Medulla oblongata (tissue), 1 donor: Measurements from ENCODE around the gene P4HA3.

Experiments
- DNase-seq: peaks from one replicate; pipeline ENCODE4 v3.0.0-alpha.2; 2015; ENCODE audit errors: extremely low spot score

Gene P4HA3

DNA sequence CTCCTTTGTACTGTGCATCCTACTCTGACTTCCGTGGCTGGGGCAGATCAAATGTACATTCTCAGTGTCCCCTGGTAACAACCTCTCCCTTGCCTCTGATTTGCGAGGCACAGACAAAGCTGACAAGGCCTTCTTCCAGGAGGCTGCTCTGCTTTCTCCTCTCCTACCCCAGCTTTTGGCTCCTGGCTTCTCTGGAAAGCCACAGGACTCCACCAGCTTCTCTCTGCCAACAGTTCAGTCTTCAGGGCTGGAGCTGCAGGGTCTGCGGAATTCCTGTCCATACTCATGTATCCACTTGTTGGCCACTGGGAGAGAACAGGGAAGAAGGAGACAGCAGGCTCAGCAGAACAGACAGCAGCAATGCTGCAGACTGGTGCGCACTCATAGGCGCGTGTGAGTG is 44.4 kb downstream of the P4HA3 start:
- DNase-seq = no peak

DNA sequence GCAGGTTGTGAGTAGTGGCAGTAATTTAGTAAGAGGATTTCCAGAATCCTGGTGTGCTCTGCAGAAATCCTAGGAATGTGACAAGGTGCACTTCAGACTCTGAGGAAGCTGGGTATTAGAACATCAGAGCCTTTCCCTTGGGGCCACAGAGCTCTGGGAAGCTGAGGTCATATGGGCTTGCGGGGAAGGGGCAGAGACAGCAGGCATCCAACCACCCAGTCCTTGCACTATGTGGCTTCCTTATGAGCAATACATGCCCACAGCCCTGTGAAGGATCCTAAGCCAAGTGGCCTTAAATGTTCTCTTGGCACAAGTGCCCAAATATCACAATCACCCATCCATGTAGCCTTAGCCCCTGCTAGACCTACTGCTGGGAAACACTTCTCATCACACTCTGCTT is 46.2 kb downstream of the P4HA3 start:
- no peak for DNase-seq

DNA sequence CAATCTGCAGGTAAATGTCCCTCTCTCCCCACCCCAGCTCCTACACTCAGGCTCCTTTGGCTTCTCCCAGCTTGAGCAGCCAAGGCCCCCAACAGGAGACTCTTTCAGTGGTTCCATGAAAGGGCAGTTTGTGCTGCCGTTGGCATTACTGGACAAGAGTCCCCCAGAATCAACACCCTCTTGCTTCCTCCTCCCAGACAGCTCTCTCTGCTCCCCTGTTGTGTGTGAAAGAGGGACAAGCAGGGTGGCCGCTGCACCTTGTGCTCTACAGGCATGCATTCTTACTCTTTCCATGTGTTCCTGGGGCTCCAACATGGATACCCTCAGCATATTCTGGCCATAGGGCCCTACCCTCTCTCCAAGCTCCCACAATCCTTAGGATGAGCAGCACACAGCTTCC is 48.7 kb downstream of the P4HA3 start:
- DNase-seq = no peak

DNA sequence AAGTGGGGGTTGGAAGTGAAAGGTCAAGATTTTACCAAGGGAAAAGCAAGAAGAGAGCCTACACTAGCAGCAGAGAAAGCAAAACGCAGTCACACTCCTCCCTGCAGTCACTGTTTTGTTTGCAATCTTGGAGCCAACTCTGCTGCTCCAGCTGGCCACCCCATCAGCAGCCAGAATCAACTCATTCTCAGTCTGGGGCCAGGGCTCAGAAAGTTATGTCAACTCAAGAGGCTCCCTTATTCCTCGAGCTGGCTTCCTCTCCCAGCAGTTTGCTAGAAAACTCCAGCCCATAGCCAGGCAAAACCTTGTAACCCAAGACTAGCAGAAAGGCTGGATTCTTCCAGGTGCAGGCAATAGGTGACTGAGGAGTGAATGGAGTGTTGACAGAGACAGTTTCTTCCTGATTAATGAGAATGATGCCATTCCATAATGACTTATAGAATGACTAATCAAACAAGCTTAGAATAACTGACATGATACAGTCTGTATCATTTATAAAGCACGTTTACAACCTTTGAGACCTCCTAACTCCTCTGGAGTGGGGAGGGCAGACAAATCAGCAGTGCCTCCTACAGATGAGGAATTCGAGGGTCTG is 53.4 kb downstream of the P4HA3 start:
- DNase-seq = peak; percentile 69

DNA sequence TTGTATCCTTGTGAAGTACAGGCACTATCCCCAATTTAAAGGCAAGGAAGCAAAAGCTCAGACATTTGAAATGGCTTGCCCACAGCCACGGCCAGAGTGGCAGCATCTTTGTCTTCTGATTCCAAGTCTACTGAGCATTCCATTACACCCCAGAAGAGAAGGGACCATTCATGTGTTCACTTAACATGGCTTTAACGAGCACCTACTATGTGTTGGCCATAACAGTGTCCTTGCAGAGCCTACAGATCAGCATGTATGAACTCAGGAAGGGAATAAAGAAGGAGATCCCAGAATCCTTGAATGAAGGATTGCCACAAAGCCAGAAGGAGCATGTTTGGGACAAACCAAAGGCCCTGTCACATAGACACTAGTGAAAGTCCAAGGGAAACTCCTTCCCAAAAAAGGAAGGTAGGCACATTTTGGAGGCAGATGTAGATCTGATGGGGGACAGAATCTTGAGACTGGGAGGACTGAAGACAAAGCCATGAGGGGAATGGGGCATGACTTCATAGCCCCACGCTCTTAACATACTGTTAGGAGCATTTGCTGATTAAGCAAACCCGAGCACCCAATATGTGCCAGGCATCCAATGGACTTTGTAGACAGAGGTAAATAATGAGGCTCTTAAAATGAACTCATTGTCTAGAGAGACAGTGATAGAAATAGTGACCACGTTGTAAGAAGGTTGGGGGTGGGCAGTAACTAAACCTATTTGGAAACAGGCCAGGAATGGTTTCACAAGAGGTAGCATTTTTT is 54.9 kb downstream of the P4HA3 start:
- no peak for DNase-seq

DNA sequence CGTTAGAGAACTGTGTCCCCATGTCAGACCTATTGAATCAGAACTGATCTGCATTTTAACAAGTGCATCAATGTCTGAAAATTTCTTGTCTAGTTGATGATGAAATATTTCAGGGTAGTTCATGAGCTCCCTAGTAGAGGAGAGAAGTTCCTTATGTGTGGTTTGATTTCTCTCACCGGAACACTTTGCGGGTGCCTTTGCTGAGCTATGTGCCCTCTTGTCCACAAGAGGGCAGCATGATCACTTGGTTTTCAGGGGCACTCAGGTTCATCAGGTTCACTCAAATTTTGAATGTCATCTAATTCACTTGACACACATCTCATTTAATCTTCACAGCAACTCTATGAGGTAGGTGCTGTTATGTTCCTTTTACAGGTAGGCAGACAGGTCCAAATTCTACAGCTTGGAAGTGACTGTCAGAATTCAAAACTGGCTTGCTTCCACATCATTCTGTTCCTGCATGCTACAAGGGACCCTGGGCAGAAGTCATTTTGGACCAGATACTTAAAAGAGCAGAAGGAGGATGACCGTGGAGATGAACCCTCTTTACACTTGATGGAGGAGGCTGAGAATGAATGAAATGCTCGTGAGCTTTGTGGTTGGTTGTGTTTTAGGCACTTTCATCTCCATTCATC is 55.6 kb downstream of the P4HA3 start:
- peak; percentile 84 for DNase-seq

DNA sequence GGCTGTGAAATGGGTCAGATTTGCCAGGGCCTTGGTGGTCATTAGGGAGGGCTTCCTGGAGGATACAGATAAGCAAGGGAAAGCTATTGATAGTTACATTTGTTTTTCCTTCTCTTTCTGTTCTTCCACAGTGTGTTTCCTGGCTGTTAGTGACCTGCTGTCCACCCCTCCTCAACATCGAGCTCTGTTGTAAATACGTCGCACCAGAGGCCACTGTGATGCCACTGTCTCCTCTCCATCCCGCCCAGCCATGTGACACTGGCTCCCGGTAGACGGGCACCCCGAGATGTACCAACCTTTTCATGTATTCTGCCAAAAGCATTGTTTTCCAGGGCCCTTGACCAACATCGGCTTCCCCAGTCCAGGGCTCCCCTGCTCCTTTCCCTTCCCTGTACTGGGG is 58.1 kb downstream of the P4HA3 start:
- no peak for DNase-seq

DNA sequence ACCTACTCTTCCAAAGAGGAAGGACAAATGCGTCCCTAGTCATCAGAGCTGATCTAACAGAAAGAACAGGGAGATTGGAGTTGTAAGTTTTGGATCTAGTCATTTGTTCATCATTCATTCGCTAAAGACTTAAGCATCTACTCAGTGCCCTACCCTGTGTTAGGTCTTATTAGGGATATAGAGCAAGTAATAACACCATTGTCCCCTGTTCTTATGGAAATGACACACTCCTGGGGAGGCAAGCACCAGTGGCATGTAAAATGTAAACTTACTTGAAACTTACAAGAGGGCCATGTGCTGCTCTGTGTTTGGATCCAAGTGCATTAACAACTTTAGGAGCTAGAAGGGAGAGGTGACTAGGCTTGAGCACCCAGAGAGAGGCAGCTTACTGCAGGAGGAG is 61.9 kb downstream of the P4HA3 start:
- no peak for DNase-seq

DNA sequence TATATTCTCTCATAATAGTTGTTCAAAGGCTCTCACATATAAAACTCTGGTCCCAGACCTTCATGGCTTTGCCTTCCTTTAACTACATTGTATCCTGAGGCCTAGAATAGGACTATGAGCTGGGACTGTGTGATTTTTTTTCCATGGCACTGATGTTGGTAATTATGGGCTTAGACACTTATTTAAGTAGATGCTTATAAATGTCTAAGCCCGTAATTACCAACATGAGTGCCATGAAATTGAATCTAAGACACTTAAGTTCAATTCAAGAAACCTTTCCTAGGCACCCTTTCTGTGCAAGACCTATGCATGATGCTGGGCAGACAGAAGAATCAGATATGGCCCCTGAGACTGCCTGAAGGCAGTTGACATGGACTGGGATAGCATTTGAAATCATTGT is 63.0 kb downstream of the P4HA3 start:
- DNase-seq = no peak

DNA sequence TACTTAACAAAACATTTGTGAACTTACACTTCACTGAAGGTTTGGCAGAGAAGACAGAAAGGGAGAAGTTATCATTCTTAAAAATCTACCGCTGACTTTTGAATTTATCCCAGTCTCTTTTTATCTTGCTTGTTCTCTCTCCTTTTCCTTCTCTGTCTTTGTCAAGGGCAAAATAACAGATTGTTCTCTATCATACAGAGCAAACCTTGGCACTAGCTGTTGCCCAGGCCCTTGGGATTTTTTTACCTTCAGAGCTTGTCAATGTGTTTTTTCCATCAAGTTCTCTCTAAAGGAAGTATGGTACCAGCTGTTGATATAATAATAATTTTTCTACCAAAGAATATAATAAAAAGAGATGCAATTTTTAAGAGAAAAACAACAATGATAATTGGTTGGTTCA is 73.2 kb downstream of the P4HA3 start:
- no peak for DNase-seq

DNA sequence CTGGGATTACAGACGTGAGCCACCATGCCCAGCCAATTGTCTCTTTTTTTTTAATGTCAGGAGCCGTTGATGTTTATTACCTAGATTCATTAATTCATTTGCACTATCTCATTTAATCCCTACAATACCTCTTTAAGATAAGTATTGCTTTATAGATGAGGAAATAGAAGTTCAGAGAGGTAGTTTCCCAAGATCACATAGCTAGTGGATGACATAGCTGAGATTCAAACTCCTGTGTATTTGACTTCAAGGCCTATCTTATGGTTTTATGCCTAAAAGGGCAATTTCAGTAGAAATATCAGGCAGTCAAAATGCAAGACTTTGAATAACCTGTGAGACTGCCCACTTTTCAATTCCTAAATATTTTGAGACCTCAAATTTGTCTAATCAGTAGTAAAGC is 73.9 kb downstream of the P4HA3 start:
- DNase-seq = no peak

DNA sequence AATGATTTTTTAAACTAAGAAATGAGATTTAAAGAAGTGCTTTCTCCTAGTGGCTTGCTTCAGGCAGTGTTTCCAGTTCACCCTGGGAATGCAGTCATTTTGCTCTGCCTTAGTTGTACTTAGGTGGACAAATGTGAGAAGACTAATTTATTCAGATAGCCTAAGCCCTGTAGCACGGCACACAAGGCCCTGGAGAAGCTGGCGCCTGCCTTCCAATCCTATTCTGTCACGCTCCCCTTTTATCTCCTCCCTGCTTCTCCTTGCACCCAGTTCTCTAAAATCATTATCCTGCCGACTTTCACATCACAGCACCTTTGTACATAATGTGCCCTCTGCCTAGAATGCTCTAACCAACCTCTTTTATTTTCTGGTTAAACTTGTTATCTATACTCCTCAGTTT is 76.3 kb downstream of the P4HA3 start:
- DNase-seq = no peak

DNA sequence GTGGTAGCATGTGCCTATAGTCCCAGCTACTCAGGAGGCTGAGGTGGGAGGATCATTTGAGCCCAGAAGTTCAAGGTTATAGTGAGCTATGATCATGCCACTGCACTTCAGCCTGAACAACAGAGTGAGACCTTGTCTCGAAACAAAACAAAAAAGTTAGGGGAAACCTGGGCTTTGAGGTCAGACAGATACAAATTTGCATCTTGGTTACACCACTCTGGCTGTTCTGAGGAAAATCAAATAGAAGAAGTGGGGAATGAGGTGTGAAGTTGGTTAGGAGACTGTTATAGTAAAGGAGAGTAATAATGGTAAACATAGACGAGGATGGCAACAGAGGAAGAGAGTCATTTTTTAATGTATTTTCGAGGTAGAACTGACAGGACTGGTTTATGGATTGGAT is 77.8 kb downstream of the P4HA3 start:
- no peak for DNase-seq

DNA sequence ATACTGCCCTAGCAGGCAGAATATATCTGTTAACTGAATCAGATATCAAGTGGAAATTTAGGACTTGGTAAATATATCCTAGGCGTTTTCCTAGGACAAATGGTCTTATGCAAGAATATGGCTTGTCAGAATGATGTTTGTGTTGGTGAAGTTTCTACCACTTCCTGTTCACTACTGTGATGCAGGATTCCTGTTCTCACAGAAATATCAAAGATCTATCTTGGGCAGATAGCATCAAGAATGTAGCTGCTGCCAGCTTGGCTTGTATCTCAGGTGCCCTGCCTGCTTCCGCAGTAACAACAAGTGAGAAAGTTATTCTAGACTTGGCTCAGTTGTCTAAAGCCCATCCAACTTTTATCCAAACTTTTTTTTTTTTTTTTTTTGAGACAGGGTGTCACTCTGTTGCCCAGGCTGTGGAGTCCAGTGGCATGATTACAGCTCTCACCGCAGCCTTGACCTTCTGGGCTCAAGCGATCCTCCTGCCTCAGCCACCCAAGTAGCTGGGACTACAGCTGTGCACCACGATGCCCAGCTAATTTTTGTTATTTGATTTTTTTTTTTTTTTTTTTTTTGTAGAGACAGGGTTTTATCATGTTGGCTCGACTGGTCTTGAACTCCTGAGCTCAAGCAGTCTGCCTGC is 79.0 kb downstream of the P4HA3 start:
- DNase-seq = no peak

DNA sequence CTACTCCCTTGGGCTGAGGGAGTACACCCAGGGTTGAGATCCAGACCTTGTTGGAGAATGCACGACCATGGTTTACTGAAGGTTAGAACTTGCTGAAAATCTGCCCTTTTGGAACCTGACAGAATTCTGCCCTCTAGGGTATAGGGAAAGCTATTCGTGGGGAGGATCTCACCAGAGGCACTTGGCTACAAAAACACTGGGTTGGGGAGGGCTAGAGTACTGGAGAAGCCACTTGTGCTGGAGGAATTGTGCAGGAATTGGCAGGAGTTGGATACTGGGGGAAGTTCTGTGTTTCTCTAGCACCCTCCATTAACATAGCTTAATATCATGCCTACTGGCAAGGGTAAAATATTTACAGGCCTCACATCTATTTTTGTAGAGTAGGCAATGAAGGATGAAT is 84.5 kb downstream of the P4HA3 start:
- DNase-seq = no peak

DNA sequence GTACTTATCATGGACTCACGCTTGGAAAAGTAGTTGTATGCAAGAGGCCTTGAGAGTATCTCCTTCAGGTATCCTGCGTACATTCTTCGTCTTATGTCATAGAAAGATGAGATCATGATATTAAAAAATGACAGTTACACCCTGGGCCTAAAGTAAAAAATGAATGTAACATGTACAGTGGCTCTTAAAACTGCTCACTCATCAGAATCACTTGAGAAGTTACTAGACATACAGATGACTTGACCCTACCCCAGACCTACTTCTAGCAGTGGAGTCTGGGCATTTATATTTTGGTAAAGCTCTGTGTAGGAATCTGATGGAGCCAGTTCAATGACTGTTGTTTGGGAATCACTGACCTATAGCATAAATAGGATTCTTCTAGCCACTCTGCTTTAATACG is 85.9 kb downstream of the P4HA3 start:
- no peak for DNase-seq

DNA sequence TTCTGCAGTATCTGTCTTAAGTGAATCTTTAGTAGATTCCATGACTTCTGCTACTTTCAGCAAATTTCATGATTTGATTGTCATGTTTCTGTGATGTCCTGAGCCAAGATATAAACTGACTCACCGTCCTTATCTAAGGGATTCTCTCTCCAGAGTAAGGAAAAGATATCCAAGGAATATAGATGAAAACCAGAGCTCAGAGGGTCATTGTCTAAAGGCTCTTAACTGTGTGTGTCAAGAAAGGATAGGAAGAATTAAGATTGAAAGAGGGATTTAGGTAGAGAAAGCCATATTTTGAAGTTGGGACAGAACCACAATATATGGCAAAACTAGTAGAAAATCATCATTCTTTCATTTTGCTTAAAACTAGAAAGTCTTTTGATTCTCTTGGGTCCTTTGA is 89.6 kb downstream of the P4HA3 start:
- no peak for DNase-seq

DNA sequence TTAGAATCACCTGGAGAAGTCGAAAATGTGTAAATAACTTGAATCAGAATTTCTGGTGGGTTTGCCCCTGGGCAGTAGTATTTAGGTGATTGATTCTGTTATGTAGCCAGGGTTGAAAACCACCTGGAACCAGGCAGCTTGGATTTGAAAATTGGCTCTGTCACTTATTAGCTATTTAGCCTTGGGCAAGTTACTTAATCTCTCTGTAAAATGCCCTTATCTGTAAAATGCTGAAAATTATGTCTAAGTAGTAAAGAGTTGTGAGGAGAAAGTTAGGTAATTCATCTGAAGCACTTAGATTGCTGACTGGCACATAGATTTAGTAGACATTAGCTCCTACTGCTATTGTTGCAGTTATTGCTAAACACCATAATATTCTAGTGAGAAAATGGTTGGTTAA is 91.1 kb downstream of the P4HA3 start:
- no peak for DNase-seq
